Upper lobe of left lung (tissue), 6 donors: ENCODE results near the gene SVEP1. TPM values are rescaled to one million over a fixed set of nuclear protein-coding genes. Genes with fewer than 3 reads are reported as not detected.

Source experiments
- ATAC-seq, 2 donors: fragments of 200-7000 bp; cut with Tn5 transposase; one replicate each; pipeline ENCODE4 v1.9.1; 2022; ENCODE audit warnings: mild to moderate bottlenecking in 2 of 2, moderate library complexity in 2 of 2; ENCODE audit not compliant: low FRiP score in 2 of 2
- DNase-seq, 2 donors: peaks; one replicate each; pipeline ENCODE4 v3.0.0-alpha.2; 2019 to 2020
- H3K27ac ChIP-seq, 4 donors: fragments of 200-600 bp; sonication (generic); one replicate each; pipeline ENCODE4 v1.5.1; 2016 to 2019
- H3K27me3 ChIP-seq, 4 donors: fragments of 200-600 bp; sonication (generic); one replicate each; pipeline ENCODE4 v1.5.1; 2017 to 2019
- H3K36me3 ChIP-seq, 4 donors: fragments of 200-600 bp; sonication (generic); one replicate each; pipeline ENCODE4 v1.5.1; 2016 to 2019
- H3K4me1 ChIP-seq, 4 donors: fragments of 200-600 bp; sonication (generic); one replicate each; pipeline ENCODE4 v1.5.1; 2018 to 2019
- H3K4me3 ChIP-seq, 4 donors: fragments of 200-600 bp; sonication (generic); one replicate each; pipeline ENCODE4 v1.5.1; 2017 to 2019; ENCODE audit warnings: mild to moderate bottlenecking in 2 of 4, moderate library complexity in 1 of 4
- H3K9me3 ChIP-seq, 4 donors: fragments of 200-600 bp; sonication (generic); one replicate each; pipeline ENCODE4 v1.5.1; 2018 to 2019
- CTCF ChIP-seq, 6 experiments: fragments of 450-650 bp in 4 of 6; fragments of 200-600 bp in 2 of 6; sonication (generic) in 2 of 6; IDR thresholded peaks; one replicate each; pipeline ENCODE4 v1.5.1; 2016 to 2019; ENCODE audit warnings: antibody characterized with exemption in 6 of 6
- EP300 ChIP-seq, 4 donors: sonication (generic); formaldehyde crosslinking; IDR thresholded peaks; one replicate each; pipeline ENCODE4 v1.5.1; 2017; ENCODE audit warnings: antibody characterized with exemption in 4 of 4, control low read depth in 2 of 4
- POLR2A ChIP-seq, 4 donors: fragments of 450-650 bp; IDR thresholded peaks; one replicate each; pipeline ENCODE4 v1.5.1; 2016 to 2017; ENCODE audit warnings: antibody characterized with exemption in 4 of 4, mild to moderate bottlenecking in 2 of 4
- POLR2AphosphoS5 ChIP-seq, 2 donors: sonication (generic); formaldehyde crosslinking; IDR thresholded peaks; one replicate each; pipeline ENCODE4 v1.5.1; 2017; ENCODE audit warnings: antibody characterized with exemption in 2 of 2
- WGBS, 2 donors: methylation state at CpG; one replicate each; pipeline ENCODE4 v1.1.5; 2017 to 2018; 5-methylcytosine and 5-hydroxymethylcytosine counted together
- total RNA-seq, 6 donors: library from RNA; depleted of rRNA in 4 of 6; stranded (reverse); fragments of >200 nt in 4 of 6; gene quantifications; one replicate each; pipeline versions ENCODE4 v1.1.0 to v1.2.1, GENCODE V29; 2016 to 2021
- donor health status: DM: no; HTN: no; CAD: no; lungs with moderate emphysema.
- donor health status: DM: no; HTN: yes; CAD: no; lungs with severe emphysema.

The SVEP1 gene
- total RNA-seq, 6 donors from 2014 or later, result 25.4 to 54.5 (median 33.0) TPM

- Histone ChIP-seq H3K4me3 (no peak overlapping the region), H3K36me3 (no peaks in the 10 kb centered on the region), H3K4me1 (peaks cover 0 to 13% (median 6%) of the 10 kb centered on the region in 4 donors), H3K27ac (peak overlapping the region in 1 of 4 donors; percentile 22), H3K27me3 (peaks cover 0 to 9% (median 3%) of the 10 kb centered on the region in 4 donors), H3K9me3 (no peaks in the 10 kb centered on the region)
- peak in 1 of 2 donors; percentile 34 for ATAC-seq
- 70 to 73% methylated on average over 3 of the region's 3 CpGs for WGBS, 2 donors
- TF ChIP-seq POLR2AphosphoS5 (IDR thresholded peaks at IDR 0.05) (no peak), POLR2A (IDR thresholded peaks at IDR 0.05) (no peak)
- DNase-seq, result no peak
Observed at GRCh38 chr9:110582156-110582555, 2.6 kb upstream of the SVEP1 start.

GRCh38 chr9:110580850-110581249 lies 1.3 kb upstream of the SVEP1 start:
- DNase-seq, result no peak
- Histone ChIP-seq H3K4me1 (peaks cover 0 to 13% (median 6%) of the 10 kb centered on the region in 4 donors), H3K36me3 (no peaks in the 10 kb centered on the region), H3K27me3 (peaks cover 0 to 9% (median 3%) of the 10 kb centered on the region in 4 donors), H3K9me3 (no peaks in the 10 kb centered on the region), H3K27ac (no peak overlapping the region), H3K4me3 (no peak overlapping the region)
- TF ChIP-seq EP300 (IDR thresholded peaks at IDR 0.05), result no peak
- no peak for TF ChIP-seq POLR2AphosphoS5 (IDR thresholded peaks at IDR 0.05)
- no peak for TF ChIP-seq POLR2A (IDR thresholded peaks at IDR 0.05)
- TF ChIP-seq CTCF (IDR thresholded peaks at IDR 0.05), result no peak
- peak in 1 of 2 donors; percentile 21 for ATAC-seq
- 66 to 69% methylated on average over 6 of the region's 6 CpGs for WGBS, 2 donors

GRCh38 chr9:110579862-110580219 lies 300 bp upstream of the SVEP1 start:
- H3K4me3 ChIP-seq, result peak overlapping the region in 3 of 4 donors; percentile 43 to 51 (median 48)
- TF ChIP-seq CTCF (IDR thresholded peaks at IDR 0.05), result no peak
- TF ChIP-seq POLR2AphosphoS5 (IDR thresholded peaks at IDR 0.05), result no peak
- no peak for TF ChIP-seq EP300 (IDR thresholded peaks at IDR 0.05)
- no peak for TF ChIP-seq POLR2A (IDR thresholded peaks at IDR 0.05)
- DNase-seq (no peak), ATAC-seq (peak in 1 of 2 donors; percentile 74)
- H3K4me1 ChIP-seq, result peaks cover 0 to 13% (median 6%) of the 10 kb centered on the region in 4 donors
- peaks cover 0 to 9% (median 3%) of the 10 kb centered on the region in 4 donors for H3K27me3 ChIP-seq
- H3K9me3 ChIP-seq, result no peaks in the 10 kb centered on the region
- WGBS, 2 donors, result 2 to 8% methylated on average over 13 of the region's 13 CpGs
- no peaks in the 10 kb centered on the region for H3K36me3 ChIP-seq
- peak overlapping the region; percentile 65 to 80 (median 72) for H3K27ac ChIP-seq

- no peaks in the 10 kb centered on the region for H3K36me3 ChIP-seq
- TF ChIP-seq POLR2AphosphoS5 (IDR thresholded peaks at IDR 0.05), result no peak
- TF ChIP-seq POLR2A (IDR thresholded peaks at IDR 0.05), result no peak
- TF ChIP-seq EP300 (IDR thresholded peaks at IDR 0.05), result no peak
- no peak for TF ChIP-seq CTCF (IDR thresholded peaks at IDR 0.05)
- H3K27ac ChIP-seq, result peak overlapping the region; percentile 65 to 80 (median 72)
- ATAC-seq (no peak), DNase-seq (no peak)
- peaks cover 0 to 9% (median 3%) of the 10 kb centered on the region in 4 donors for H3K27me3 ChIP-seq
- peaks cover 0 to 13% (median 6%) of the 10 kb centered on the region in 4 donors for H3K4me1 ChIP-seq
- H3K4me3 ChIP-seq, result peak overlapping the region in 3 of 4 donors; percentile 43 to 51 (median 48)
- WGBS, 2 donors, result 8 to 21% methylated on average over 9 to 21 of the region's 22 CpGs
- no peaks in the 10 kb centered on the region for H3K9me3 ChIP-seq
Observed at GRCh38 chr9:110578575-110579033, 937 bp downstream of the SVEP1 start.

GRCh38 chr9:110575945-110576344 lies 3.6 kb downstream of the SVEP1 start:
- Histone ChIP-seq H3K27me3 (peaks cover 0 to 9% (median 3%) of the 10 kb centered on the region in 4 donors), H3K4me1 (peaks cover 0 to 13% (median 6%) of the 10 kb centered on the region in 4 donors), H3K36me3 (no peaks in the 10 kb centered on the region), H3K9me3 (no peaks in the 10 kb centered on the region), H3K27ac (no peak overlapping the region), H3K4me3 (peak overlapping the region in 2 of 4 donors; percentile 3 to 22)
- ATAC-seq (no peak), DNase-seq (no peak)
- TF ChIP-seq POLR2A (IDR thresholded peaks at IDR 0.05), result no peak
- TF ChIP-seq EP300 (IDR thresholded peaks at IDR 0.05), result no peak
- no peak for TF ChIP-seq CTCF (IDR thresholded peaks at IDR 0.05)
- TF ChIP-seq POLR2AphosphoS5 (IDR thresholded peaks at IDR 0.05), result no peak
